ENCODE measurements around the gene LRRC4C. TPM values are rescaled to one million over a fixed set of nuclear protein-coding genes. Genes with fewer than 3 reads are reported as not detected.
"Not testable (repeated sequence)": the region's sequence is repeated elsewhere in the genome, so short reads cannot be mapped to it uniquely, and the experiment has no call there.

Gene LRRC4C
- total and polyA plus RNA-seq, 4 experiments from 2014 or later, result not detected

- POLR2A ChIA-PET (ENCODE audit: partially characterized antibody), result no interaction called here
- no peaks in the 10 kb centered on the region for H3K27me3 ChIP-seq (ENCODE audit: insufficient read depth, low read length)
- no peaks in the 10 kb centered on the region for H3K27me3 Mint-ChIP-seq
- H3K9me3 ChIP-seq (ENCODE audit: control insufficient read depth in 1 of 2, low read length in 2 of 2), result peaks cover 0 to 5% of the 10 kb centered on the region in 2 donors
- no peaks in the 10 kb centered on the region for H3K4me1 ChIP-seq (ENCODE audit: insufficient read depth, low read length)
- no peaks in the 10 kb centered on the region for H3K36me3 Mint-ChIP-seq
- H3K27ac ChIP-seq (ENCODE audit: low read depth, low read length), result no peak overlapping the region
- H3K4me3 Mint-ChIP-seq, result no peak overlapping the region
- H3K36me3 ChIP-seq (ENCODE audit: insufficient read depth, low read length), result no peaks in the 10 kb centered on the region
- intact Hi-C loops (cut with micrococcal nuclease), result no loop called here
- CTCF ChIA-PET (ENCODE audit: partially characterized antibody), result no interaction called here
- no peaks in the 10 kb centered on the region for H3K4me1 Mint-ChIP-seq
- no peak overlapping the region for H3K4me3 ChIP-seq (ENCODE audit: low read length in 2 of 2)
- peaks cover 0 to 25% (median 7%) of the 10 kb centered on the region in 8 donors for H3K9me3 Mint-ChIP-seq
- no peak overlapping the region for H3K27ac Mint-ChIP-seq
- DNase-seq, result no peak
Observed at GRCh38 chr11:40573254-40573891, 886.1 kb downstream of the LRRC4C start.

- intact Hi-C loops (cut with micrococcal nuclease), result no loop called here
- H3K27me3 ChIP-seq (ENCODE audit: insufficient read depth, low read length), result no peaks in the 10 kb centered on the region
- no peaks in the 10 kb centered on the region for H3K4me1 ChIP-seq (ENCODE audit: insufficient read depth, low read length)
- H3K36me3 Mint-ChIP-seq, result no peaks in the 10 kb centered on the region
- no peaks in the 10 kb centered on the region for H3K4me1 Mint-ChIP-seq
- CTCF ChIA-PET (ENCODE audit: partially characterized antibody), result no interaction called here
- POLR2A ChIA-PET (ENCODE audit: partially characterized antibody), result no interaction called here
- H3K27ac ChIP-seq (ENCODE audit: low read depth, low read length), result no peak overlapping the region
- no peak overlapping the region for H3K27ac Mint-ChIP-seq
- DNase-seq, result no peak
- H3K4me3 ChIP-seq (ENCODE audit: low read length in 2 of 2), result no peak overlapping the region
- H3K9me3 ChIP-seq (ENCODE audit: control insufficient read depth in 1 of 2, low read length in 2 of 2), result peaks cover 0 to 5% of the 10 kb centered on the region in 2 donors
- no peaks in the 10 kb centered on the region for H3K27me3 Mint-ChIP-seq
- H3K4me3 Mint-ChIP-seq, result no peak overlapping the region
- H3K36me3 ChIP-seq (ENCODE audit: insufficient read depth, low read length), result no peaks in the 10 kb centered on the region
- peaks cover 0 to 20% (median 8%) of the 10 kb centered on the region in 8 donors for H3K9me3 Mint-ChIP-seq
Observed at GRCh38 chr11:40569947-40570531, 889.4 kb downstream of the LRRC4C start.

- Mint-ChIP-seq H3K4me3 (no peak overlapping the region), H3K27ac (no peak overlapping the region), H3K36me3 (no peaks in the 10 kb centered on the region), H3K9me3 (peaks cover 0 to 20% (median 13%) of the 10 kb centered on the region in 8 donors), H3K4me1 (no peaks in the 10 kb centered on the region), H3K27me3 (no peaks in the 10 kb centered on the region)
- Histone ChIP-seq H3K4me3 (ENCODE audit: low read length in 2 of 2) (no peak overlapping the region), H3K27me3 (ENCODE audit: insufficient read depth, low read length) (no peaks in the 10 kb centered on the region), H3K36me3 (ENCODE audit: insufficient read depth, low read length) (no peaks in the 10 kb centered on the region), H3K27ac (ENCODE audit: low read depth, low read length) (no peak overlapping the region), H3K9me3 (ENCODE audit: control insufficient read depth in 1 of 2, low read length in 2 of 2) (no peaks in the 10 kb centered on the region), H3K4me1 (ENCODE audit: insufficient read depth, low read length) (no peaks in the 10 kb centered on the region)
- CTCF ChIA-PET (ENCODE audit: partially characterized antibody), result no interaction called here
- intact Hi-C loops (cut with micrococcal nuclease), result no loop called here
- POLR2A ChIA-PET (ENCODE audit: partially characterized antibody), result no interaction called here
- DNase-seq, result no peak
Observed at GRCh38 chr11:40567392-40567791, 892.1 kb downstream of the LRRC4C start.

- POLR2A ChIA-PET (ENCODE audit: partially characterized antibody), result no interaction called here
Observed at GRCh38 chr11:40544162-40544561, 915.3 kb downstream of the LRRC4C start.

GRCh38 chr11:40542821-40543220 is 916.6 kb downstream of the LRRC4C start:
- Histone ChIP-seq H3K9me3 (ENCODE audit: control insufficient read depth in 1 of 2, low read length in 2 of 2) (peaks cover 0 to 5% of the 10 kb centered on the region in 2 donors), H3K36me3 (ENCODE audit: insufficient read depth, low read length) (no peaks in the 10 kb centered on the region), H3K4me3 (ENCODE audit: low read length in 2 of 2) (no peak overlapping the region), H3K27me3 (ENCODE audit: insufficient read depth, low read length) (no peaks in the 10 kb centered on the region), H3K27ac (ENCODE audit: low read depth, low read length) (no peak overlapping the region), H3K4me1 (ENCODE audit: insufficient read depth, low read length) (no peaks in the 10 kb centered on the region)
- H3K36me3 Mint-ChIP-seq, result no peaks in the 10 kb centered on the region
- H3K9me3 Mint-ChIP-seq, result peaks cover 0 to 32% (median 19%) of the 10 kb centered on the region in 8 donors
- DNase-seq, result no peak
- H3K27ac Mint-ChIP-seq, result no peak overlapping the region
- no peaks in the 10 kb centered on the region for H3K4me1 Mint-ChIP-seq
- H3K4me3 Mint-ChIP-seq, result no peak overlapping the region
- H3K27me3 Mint-ChIP-seq, result no peaks in the 10 kb centered on the region
- intact Hi-C loops (cut with micrococcal nuclease), result no loop called here
- ChIA-PET POLR2A (ENCODE audit: partially characterized antibody) (no interaction called here), CTCF (ENCODE audit: partially characterized antibody) (no interaction called here)

More at GRCh38 chr11:40544162-40544561, 915.3 kb downstream of the LRRC4C start:
- Mint-ChIP-seq H3K27me3 (no peaks in the 10 kb centered on the region), H3K4me1 (no peaks in the 10 kb centered on the region), H3K4me3 (no peak overlapping the region), H3K27ac (no peak overlapping the region), H3K36me3 (no peaks in the 10 kb centered on the region), H3K9me3 (peaks cover 0 to 33% (median 16%) of the 10 kb centered on the region in 8 donors)
- intact Hi-C loops (cut with micrococcal nuclease), result no loop called here
- no peak for DNase-seq
- Histone ChIP-seq H3K4me3 (ENCODE audit: low read length in 2 of 2) (no peak overlapping the region), H3K27ac (ENCODE audit: low read depth, low read length) (no peak overlapping the region), H3K27me3 (ENCODE audit: insufficient read depth, low read length) (no peaks in the 10 kb centered on the region), H3K4me1 (ENCODE audit: insufficient read depth, low read length) (no peaks in the 10 kb centered on the region), H3K9me3 (ENCODE audit: control insufficient read depth in 1 of 2, low read length in 2 of 2) (peaks cover 0 to 5% of the 10 kb centered on the region in 2 donors), H3K36me3 (ENCODE audit: insufficient read depth, low read length) (no peaks in the 10 kb centered on the region)
- CTCF ChIA-PET (ENCODE audit: partially characterized antibody), result no interaction called here

GRCh38 chr11:40537734-40538133 is 921.7 kb downstream of the LRRC4C start:
- Mint-ChIP-seq H3K36me3 (no peaks in the 10 kb centered on the region), H3K27me3 (no peaks in the 10 kb centered on the region), H3K4me3 (no peak overlapping the region), H3K27ac (no peak overlapping the region), H3K4me1 (no peaks in the 10 kb centered on the region), H3K9me3 (peaks cover 0 to 26% (median 19%) of the 10 kb centered on the region in 8 donors)
- intact Hi-C loops (cut with micrococcal nuclease), result no loop called here
- DNase-seq, result no peak
- H3K9me3 ChIP-seq (ENCODE audit: control insufficient read depth in 1 of 2, low read length in 2 of 2), result peaks cover 0 to 4% of the 10 kb centered on the region in 2 donors
- H3K27ac ChIP-seq (ENCODE audit: low read depth, low read length), result no peak overlapping the region
- no peaks in the 10 kb centered on the region for H3K27me3 ChIP-seq (ENCODE audit: insufficient read depth, low read length)
- H3K4me1 ChIP-seq (ENCODE audit: insufficient read depth, low read length), result no peaks in the 10 kb centered on the region
- no peaks in the 10 kb centered on the region for H3K36me3 ChIP-seq (ENCODE audit: insufficient read depth, low read length)
- no peak overlapping the region for H3K4me3 ChIP-seq (ENCODE audit: low read length in 2 of 2)
- POLR2A ChIA-PET (ENCODE audit: partially characterized antibody), result no interaction called here
- CTCF ChIA-PET (ENCODE audit: partially characterized antibody), result no interaction called here

GRCh38 chr11:40522080-40522479 is 937.4 kb downstream of the LRRC4C start:
- H3K27me3 ChIP-seq (ENCODE audit: insufficient read depth, low read length); H3K4me1 ChIP-seq (ENCODE audit: insufficient read depth, low read length); CTCF ChIA-PET (ENCODE audit: partially characterized antibody); H3K4me1 Mint-ChIP-seq; H3K4me3 ChIP-seq (ENCODE audit: low read length in 2 of 2); H3K27ac Mint-ChIP-seq; H3K27ac ChIP-seq (ENCODE audit: low read depth, low read length); H3K9me3 ChIP-seq (ENCODE audit: control insufficient read depth in 1 of 2, low read length in 2 of 2); H3K4me3 Mint-ChIP-seq; H3K36me3 Mint-ChIP-seq; H3K36me3 ChIP-seq (ENCODE audit: insufficient read depth, low read length); POLR2A ChIA-PET (ENCODE audit: partially characterized antibody); DNase-seq; H3K27me3 Mint-ChIP-seq; intact Hi-C loops (cut with micrococcal nuclease): not testable (repeated sequence)
- H3K9me3 Mint-ChIP-seq, result peaks cover 4 to 26% (median 15%) of the 10 kb centered on the region in 8 donors
